GM08714 (cell line): ENCODE measurements around the gene KLHL13.
"Not testable (repeated sequence)": the region's sequence is repeated elsewhere in the genome, so short reads cannot be mapped to it uniquely, and the experiment has no call there.

Source experiments
- H3K4me3 ChIP-seq: fragments of 200-500 bp; sonication (Bioruptor generic); 2 replicates; pipeline ENCODE4 v1.5.1; 2014; ENCODE audit warnings: mild to moderate bottlenecking, low read length, inconsistent platforms
- ZNF274 ChIP-seq: IDR thresholded peaks from 2 replicates; pipeline ENCODE4 v1.6.1; 2012; ENCODE audit warnings: mild to moderate bottlenecking, low read depth, low read length

The KLHL13 gene

GRCh38 chrX:118116713-118117550 lies at the start of gene KLHL13:
TSS of gene KLHL13 (minus strand) at chrX:118116810. CDS start at chrX:118028473, 88,337 bp downstream.
- no peak for TF ChIP-seq ZNF274
- peak within 1 kb of the TSS; percentile 46 for H3K4me3 ChIP-seq

GRCh38 chrX:118164138-118164537 lies 47.5 kb upstream of the KLHL13 start:
- no peak overlapping the region for H3K4me3 ChIP-seq
- no peak for TF ChIP-seq ZNF274

GRCh38 chrX:118156953-118157608 lies 40.5 kb upstream of the KLHL13 start:
- TF ChIP-seq ZNF274, result no peak
- no peak overlapping the region for H3K4me3 ChIP-seq

GRCh38 chrX:118156254-118156952 lies 39.8 kb upstream of the KLHL13 start:
- TF ChIP-seq ZNF274, result no peak
- no peak overlapping the region for H3K4me3 ChIP-seq

GRCh38 chrX:118153270-118153669 lies 36.7 kb upstream of the KLHL13 start:
- no peak for TF ChIP-seq ZNF274
- H3K4me3 ChIP-seq, result no peak overlapping the region

- TF ChIP-seq ZNF274, result no peak
Measured at GRCh38 chrX:118152721-118153120, 36.1 kb upstream of the KLHL13 start.

GRCh38 chrX:118148737-118149136 lies 32.1 kb upstream of the KLHL13 start:
- TF ChIP-seq ZNF274, result no peak
- H3K4me3 ChIP-seq, result no peak overlapping the region

More at GRCh38 chrX:118152721-118153120, 36.1 kb upstream of the KLHL13 start:
- no peak overlapping the region for H3K4me3 ChIP-seq

GRCh38 chrX:118147771-118148170 lies 31.2 kb upstream of the KLHL13 start:
- not testable (repeated sequence) for H3K4me3 ChIP-seq

GRCh38 chrX:118143578-118143977 lies 27.0 kb upstream of the KLHL13 start:
- no peak for TF ChIP-seq ZNF274
- no peak overlapping the region for H3K4me3 ChIP-seq

- H3K4me3 ChIP-seq, result no peak overlapping the region
- TF ChIP-seq ZNF274, result no peak
Measured at GRCh38 chrX:118131336-118131735, 14.7 kb upstream of the KLHL13 start.

- no peak overlapping the region for H3K4me3 ChIP-seq
- no peak for TF ChIP-seq ZNF274
Measured at GRCh38 chrX:118129681-118130080, 13.1 kb upstream of the KLHL13 start.

GRCh38 chrX:118128724-118129123 lies 12.1 kb upstream of the KLHL13 start:
- H3K4me3 ChIP-seq, result no peak overlapping the region
- no peak for TF ChIP-seq ZNF274

- TF ChIP-seq ZNF274, result no peak
- no peak overlapping the region for H3K4me3 ChIP-seq
Measured at GRCh38 chrX:118126286-118126685, 9.7 kb upstream of the KLHL13 start.

GRCh38 chrX:118124243-118124642 lies 7.6 kb upstream of the KLHL13 start:
- not testable (repeated sequence) for H3K4me3 ChIP-seq

GRCh38 chrX:118117741-118118140 lies 1.1 kb upstream of the KLHL13 start:
- TF ChIP-seq ZNF274, result no peak

More at GRCh38 chrX:118117741-118118140, 1.1 kb upstream of the KLHL13 start:
- H3K4me3 ChIP-seq, result no peak overlapping the region
